HG02973 (cell line): Measurements from ENCODE around the gene ALG2.

ENCODE experiments used
- ATAC-seq: cut with Tn5 transposase; IDR thresholded peaks from one replicate; pipeline ENCODE4 v1.9.1; 2021; ENCODE audit warnings: moderate library complexity; ENCODE audit not compliant: unreplicated experiment

ALG2 gene

DNA sequence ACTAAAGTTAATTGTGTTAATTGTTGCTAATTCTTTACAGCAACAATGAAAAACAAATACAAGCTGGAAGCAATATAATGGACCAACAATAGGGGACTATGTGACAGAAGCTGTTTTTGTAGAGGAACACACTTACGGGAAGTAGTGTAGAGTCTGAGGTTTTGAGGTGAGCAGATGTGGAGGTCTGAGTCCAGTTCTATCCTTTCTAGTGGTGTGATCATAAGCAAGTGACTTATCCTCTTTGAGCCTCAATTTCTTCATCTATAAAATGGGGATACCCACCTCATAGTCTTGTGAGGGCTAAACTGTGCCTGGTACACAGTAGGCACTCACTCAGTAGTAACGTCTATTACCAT is 28.3 kb downstream of the ALG2 start:
- ATAC-seq: no peak

DNA sequence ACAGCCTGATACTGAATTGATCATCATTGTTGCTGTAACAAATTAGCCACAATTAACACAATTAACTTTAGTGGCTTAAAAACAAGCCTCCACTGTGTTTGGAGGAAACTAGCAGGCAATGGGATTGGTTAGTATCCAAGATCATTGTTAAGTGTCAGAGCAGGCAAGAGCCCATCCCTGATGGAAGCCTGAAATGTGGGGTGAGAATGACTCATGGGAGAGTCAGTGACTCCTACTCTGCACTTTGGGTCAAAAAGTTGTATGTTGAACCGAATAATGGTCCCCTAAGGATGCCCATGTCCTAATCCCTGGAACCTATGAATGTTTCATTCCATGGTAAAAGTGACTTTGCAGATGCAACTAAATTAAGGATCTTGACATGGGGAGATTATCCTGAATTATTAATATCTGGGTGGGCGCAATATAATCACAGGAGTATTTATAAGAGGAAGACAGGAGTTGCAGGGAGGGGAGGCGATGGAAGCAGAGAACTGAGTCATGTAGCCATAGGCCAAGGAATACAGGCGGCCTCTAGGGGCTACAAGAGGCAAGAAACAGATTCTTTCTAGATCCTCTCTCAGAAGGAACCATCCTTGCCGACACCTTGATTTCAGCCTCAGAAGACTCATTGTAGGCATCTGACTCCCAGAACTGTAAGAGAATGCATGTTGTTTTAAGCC is 28.8 kb downstream of the ALG2 start:
- no peak for ATAC-seq

DNA sequence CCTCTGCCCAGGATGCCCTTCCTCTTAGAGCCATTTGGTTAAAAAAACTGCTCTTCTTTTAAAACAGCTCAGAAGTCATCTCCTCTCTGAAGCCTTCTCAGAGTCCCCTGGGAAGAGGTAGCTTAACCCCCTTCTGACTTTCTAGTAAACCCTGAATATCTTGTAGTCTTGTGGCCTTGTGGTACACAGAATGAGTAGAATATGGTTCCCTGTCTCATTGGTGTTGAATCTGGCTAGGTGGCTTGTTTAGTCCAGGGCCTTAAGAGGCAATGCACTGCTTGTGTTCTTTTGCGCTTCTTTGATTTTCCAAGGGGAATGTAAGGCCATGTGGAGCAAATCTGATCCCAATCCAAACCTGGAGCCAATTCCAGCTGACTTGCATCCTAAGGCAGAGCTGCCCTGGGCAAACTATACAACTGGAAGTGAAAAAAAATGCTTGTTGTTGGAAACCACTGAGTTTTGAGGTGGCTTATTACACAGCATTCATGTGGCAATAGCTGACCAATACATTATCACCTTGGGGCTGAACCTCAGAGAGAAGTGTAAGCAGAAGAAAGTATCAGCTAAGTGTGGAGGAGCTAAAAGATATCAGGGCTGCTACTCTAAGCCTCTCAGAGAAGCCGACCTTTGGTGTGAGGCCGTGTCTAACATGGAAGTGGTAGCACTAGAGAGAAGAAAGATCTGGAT is 31.0 kb downstream of the ALG2 start:
- ATAC-seq: no peak

DNA sequence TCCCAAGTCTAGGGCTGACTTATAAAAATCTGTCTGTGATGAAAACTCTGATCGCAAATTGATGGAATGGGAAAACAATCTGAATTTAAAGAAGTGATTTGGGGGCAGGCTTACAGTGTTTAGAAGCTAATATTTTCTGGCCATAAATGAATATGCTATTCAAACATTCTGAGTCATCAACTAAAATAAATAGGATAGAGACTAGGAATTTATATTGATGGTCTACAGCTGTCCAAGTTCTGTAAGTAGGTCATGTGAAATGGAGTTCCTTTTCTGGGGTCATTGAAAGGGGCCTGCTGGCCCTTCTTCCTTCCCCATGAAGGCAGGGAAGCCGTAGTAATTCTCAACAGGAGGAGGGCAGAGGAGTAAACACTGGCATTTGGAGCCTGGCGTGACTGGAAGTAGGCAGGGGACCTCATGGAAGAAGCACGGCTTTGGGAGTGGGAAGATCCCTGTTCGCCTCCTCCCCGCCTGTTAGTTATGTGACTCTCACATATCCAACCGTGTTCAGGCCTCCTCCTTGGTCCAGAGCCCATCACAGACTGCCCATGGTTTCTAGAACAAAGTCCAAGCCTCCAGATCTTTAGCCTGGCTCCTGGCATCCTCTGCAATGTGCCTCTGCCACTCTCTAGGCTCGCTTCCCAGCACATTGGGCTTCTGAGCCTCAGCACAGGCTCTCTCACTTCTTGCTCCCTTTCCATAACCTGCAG is 31.7 kb downstream of the ALG2 start:
- ATAC-seq: no peak

DNA sequence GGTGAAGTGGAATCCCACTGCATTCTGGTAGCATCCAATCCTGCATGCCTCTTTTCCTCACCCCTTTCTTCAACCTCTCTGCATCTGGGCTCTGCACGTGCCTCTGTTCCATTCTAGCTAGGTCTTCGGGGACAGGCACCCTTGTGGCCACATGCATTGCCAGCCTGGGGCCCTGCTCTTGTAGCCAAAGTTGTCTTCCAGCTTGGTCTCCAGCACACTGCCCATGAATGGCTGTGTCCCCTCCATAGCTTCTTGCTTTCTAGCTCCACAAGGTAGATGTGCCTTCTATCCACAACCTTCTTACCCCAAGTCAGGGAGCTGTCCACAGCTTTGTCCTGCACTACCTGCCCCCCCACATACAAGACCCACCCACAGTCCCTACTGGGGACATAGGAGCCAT is 32.6 kb downstream of the ALG2 start:
- ATAC-seq: no peak

DNA sequence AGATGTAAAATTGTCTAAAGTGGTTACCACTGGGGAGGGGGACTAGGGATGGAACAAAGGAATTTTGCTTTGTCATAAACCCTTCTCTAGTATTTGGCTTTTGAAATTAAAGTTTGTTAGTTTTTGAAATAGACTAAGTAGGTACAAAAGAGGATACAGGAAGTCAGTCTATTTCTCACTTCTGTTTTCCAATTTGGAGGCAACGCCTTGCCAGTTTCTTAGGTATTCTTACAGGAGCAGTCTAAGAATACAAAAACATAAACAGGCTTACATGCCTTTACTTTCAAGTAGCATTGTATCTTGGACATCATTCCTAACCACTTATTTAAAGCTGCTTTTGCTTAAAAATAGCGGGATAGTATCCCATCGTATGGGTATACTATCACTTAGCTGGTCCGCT is 34.4 kb downstream of the ALG2 start:
- ATAC-seq: no peak

DNA sequence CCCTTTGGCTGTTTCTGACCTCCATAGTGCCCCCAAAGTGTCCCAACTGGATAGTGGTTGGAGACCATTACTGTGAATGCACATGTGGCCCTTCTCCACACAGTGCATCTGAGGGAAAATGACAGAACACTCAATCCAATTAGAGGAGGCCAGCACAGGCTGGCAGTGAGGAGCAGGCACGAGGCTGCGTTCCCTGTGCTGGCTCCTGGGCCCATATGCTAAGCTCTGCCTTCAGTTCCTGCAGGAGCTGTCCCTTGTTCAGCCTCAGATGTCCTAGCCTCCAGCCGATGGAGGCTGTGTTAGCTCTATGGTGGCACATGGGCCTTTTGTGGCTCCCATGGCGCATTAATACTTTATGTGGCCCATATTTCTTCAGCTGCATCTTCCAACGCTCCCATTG is 35.8 kb downstream of the ALG2 start:
- no peak for ATAC-seq

DNA sequence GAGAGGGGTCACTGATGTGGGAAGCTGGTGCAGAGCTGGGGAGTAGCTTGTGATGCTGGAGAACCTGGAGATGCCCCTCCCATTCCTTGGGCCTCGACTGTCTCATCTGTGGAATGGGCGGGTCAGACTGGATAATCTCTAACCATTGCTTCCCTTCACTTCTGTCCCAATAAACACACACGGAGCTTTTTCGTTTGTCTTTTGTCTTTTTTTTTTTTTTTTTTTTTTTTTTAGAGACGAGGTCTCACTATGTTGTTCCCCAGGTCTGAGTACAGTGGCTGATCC is 36.5 kb downstream of the ALG2 start:
- no peak for ATAC-seq

DNA sequence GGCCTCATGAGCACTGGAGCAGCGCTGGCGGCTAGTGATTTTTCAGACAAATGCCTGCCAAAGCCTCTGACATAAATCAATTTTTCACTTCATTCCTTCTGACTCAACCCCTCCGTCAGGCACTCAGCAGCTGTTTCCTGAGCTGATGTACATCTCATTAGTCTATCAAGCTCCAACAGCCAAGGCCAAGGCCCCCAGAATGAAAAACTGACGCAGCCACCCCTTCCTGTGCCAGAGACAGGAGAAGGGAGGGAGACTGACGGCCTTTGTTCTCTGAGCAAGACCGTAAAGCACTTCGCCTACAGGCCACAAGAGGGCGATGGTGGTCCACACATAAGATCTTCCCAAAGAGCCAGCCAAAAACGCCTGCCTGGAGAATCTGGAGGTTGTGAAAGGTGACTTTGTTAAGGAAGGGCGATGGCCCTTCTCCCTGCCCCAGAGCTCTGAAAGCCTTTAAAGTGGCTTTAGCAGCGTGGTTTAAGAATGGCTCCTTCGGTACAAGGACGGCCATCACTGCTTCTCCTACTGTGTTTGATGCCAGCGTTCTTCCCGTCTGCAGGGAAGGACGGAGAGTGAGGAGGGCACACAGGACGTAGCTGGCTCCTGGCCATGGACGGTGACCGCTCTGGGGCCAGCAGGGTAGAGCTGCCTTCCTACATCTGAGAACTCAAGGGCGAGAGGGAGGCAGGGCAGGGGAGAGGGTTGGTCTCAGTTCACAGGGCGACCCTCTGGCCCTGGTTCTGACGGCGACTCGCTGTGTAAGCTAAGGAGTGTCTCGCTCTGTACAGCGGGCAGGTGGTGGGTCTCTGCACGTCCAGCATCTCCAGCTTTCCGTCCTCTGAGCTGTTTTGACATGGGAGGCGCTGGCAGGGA is 37.0 kb downstream of the ALG2 start:
- peak; percentile 45 for ATAC-seq

DNA sequence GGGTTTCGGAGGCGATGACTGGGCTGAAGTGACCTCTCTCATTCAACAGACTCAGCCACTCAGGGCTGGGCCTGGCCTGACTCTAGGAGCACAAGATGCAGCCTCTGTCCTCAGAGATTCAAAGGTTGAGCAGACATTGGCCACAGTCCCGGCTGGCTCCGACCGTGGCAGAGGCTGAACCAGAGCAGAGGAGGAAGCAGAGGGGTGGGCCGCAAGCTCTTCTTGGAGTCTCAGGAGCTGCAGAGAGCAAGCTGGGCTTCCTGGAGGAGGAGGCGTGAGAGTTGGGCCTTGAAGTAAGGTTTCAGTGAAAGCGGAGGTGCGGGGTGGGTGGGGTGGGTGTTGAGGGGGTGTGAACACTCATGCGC is 37.6 kb downstream of the ALG2 start:
- ATAC-seq: no peak

DNA sequence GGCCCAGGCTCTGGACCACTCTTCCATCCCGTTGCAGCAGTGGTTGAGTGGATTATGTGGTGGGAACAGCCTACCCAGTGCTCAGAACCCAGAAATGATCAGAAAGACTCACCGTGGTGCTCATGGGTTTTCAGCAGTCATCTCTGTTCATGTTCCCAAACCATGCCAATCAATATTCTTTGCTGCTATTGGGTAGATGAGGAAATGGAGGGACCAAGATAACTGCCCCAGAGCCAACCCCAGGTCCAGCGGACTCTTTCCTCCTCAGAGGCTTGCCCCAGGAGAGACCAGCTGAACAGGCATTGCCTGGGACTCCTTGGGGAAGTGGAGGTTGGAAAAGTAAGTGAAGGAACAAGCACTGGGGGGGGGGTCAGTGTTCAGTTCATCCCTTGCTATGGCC is 38.1 kb downstream of the ALG2 start:
- no peak for ATAC-seq

DNA sequence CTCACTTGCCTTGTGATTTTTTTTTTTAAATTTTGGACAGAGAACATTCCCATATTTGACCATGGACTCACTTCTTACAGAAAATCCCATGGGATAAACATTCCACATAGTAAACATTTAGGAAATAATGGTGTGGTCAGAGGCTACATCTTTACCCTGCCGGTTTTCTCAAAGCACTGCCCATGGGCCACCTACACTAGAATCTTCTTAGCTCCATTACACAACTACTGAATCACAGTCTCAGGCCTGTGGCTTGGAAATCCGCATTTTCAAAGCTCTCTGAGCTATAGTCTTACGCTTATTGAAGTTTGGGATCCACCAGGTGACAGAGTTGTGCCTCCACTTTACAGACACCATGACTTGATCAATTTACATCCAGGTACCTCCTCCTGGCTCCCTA is 39.4 kb downstream of the ALG2 start:
- ATAC-seq: no peak

DNA sequence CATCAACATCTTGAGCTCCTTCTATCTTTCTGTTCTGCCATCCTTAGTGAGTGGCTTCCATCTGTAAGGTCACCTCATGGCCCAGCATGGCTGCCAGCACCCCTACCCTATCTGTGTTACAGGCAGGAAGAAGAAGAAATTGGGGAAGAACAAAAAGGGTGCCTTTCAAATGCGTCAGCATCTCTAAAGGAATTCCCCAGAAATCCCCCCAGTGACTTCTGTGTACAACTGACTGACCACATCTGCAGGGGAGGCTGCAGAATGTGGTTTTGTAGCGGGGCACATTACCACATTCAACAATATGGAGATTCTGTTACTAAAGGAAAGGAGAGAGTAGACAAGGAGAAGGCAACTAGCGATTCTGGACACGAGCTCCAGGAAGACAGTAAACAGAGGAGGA is 40.1 kb downstream of the ALG2 start:
- peak; percentile 46 for ATAC-seq

DNA sequence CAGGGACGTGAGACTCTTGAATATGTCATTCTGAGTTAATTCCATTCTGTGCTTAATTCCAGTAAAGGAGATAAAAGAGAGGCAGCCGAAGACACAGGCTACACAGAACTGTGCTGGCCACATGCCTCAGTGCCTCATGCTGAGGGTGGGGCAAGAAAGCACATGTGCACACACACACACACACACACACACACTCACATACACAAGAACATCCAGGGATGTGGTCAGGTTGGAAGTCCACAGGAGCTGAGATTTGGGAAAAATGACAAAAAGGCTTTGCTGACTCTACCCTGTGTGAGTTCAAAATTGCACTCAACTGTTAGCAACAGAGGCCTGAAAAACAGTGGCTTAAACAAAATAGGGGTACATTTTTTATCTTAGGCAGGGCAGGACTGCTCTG is 40.5 kb downstream of the ALG2 start:
- ATAC-seq: no peak

DNA sequence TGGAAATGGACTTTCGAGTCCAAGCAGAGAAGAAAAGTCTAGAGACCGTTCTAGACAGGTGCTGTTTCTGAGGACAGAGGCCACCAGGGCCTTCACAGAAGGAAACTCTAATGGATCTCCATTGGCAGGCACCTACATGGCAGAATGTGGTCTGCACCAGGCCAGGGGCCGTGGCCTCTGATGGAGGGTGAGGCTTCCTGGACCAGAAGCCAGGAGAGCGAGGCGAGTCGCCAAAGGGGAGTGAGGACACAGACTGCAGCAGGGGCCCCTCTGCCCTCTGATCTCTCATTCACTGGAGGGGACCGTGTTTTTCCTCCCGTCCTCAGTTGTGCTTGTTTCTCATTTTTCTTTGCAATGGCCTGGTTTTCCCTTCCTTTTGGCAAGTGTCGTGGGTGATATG is 41.1 kb downstream of the ALG2 start:
- ATAC-seq: no peak

DNA sequence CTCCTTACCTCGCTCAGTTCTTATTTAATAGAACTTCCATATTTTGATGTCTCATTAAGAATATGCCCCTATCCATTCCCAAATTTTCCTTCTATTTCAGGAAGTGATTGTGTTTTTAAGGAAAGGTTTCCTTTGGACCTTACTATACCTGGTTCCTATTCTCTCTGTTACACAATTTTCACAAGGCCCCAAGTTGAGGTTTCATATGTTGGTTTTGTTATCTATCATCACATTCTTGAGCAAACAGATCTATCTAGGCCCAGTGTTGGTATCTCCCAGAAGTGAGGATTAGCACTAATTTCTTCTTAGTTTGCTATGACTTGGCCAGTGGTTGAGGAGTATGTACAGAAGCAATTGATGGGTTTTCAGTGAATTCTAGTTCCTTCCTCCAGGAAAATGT is 41.5 kb downstream of the ALG2 start:
- peak; percentile 39 for ATAC-seq

DNA sequence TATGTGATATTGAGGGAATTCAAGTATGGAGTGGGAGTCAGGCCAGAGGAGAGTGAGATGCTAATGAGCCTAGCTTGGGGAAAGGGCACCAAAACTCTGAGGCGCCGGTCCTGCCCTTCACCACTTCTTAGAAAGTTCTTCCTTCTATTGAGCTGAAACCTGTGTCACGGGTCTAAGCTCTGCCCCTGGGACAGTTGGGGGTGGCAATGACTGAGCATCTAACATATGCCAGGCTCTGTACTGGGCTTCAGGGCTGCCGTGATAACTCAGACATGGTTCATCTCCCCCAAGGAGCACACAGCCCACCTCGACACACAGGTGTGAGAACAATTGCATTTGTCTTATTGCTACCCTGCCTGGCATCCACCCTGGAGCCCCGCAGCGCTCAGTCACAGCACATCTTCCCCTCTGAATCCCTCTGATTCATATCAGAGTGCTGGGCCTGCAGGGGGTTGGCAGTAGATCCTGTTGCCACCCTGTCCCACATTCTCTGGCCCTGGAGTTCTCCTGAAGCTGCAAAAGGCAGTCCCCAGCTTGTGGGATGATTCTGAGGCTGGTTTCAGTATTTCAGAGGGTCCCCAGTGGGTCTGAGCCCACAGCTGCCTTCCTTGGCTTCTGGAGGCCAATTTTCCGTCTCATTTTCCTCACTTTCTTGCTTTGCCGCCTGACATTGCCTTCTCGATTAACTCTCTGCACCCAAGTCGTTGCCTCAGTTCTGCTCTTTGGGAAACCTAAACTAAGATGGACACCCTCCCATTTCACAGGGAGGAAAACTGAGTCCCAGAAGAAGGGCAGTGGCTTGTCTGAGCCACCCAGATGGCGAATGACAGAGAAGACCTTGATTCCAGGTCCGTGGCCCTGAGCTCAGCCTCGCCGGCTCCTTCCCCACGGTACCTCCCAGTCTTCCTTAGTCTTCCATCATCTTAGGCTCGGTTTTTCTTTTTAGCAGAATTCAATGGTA is 42.5 kb downstream of the ALG2 start:
- no peak for ATAC-seq

DNA sequence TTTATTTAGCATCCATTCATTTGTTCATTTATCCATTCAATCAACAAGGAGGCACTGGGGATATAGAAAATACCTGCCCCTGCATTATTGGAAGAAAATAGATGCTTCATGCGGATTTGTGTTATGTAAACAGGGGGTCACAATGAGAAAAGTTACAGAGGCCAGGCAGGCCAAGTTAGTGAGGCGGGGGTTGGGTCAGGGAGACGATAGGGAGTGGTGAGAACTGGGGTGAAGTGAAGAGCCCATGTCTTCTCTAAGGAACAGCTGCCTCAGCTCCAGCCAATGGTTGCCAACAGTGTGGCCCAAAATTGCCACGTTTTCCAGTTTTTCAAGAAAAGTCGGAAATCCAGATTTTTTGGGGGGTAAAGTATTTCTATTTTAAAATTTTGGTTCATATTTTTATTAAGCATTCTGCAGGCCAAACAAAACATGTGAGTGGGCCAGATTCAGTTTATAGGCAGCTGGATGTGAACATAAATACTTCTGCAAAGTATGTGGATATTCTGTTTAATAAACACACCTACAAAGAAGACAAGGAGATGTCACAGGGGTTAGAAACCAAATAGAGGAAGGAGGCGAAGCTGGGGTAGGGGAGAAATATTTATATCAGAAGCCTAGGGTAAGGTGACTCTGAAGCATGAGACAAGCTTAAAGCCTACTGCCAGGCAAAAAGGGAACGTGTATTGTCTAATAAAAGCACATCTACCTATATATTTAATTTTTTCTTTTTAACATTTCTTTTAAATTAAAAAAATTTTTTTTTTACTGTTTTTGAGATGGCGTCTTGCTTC is 44.0 kb downstream of the ALG2 start:
- no peak for ATAC-seq

DNA sequence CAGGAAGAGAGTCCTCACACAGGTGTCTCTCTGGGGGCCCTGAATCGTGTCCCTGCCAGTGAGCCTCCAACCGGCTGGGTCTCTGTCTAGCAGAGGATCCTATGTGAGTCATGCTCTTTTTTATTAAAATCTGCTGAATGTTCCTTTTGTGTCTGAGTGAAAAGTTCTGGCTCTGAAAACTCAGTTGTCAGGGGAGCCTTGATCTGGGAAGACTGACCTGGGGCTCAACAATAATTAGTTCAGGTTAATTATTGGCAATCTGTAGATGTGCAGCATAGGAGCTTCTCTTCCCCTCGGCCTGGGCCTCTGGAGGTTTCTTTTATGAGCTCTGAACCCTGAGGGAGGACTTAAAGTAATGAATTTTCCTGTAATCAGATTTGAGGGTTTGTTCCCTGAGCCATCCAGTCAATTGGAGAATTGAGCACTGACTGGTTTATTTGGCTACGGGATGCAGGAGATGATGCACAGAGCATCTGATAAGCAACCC is 45.2 kb downstream of the ALG2 start:
- no peak for ATAC-seq
